ENCODE data around the gene GIT1. TPM values are rescaled to one million over a fixed set of nuclear protein-coding genes. Genes with fewer than 3 reads are reported as not detected.

Gene GIT1
- total and polyA plus RNA-seq, 9 of the 15 experiments (the other 6 are each of a cell fraction or from before 2014, with no cell fraction given): 0.35 to 35.3 (median 17.1) TPM

- Histone ChIP-seq H3K36me3 (ENCODE audit: control insufficient read depth, insufficient read depth, low read length) (no peaks in the 10 kb centered on the region), H2AFZ (ENCODE audit: low read depth, low read length) (peak overlapping the region; percentile 97; the same call in 1 of the 2 replicates), H3K9me1 (ENCODE audit: control insufficient read depth, insufficient read depth, low read length) (peaks cover 3% of the 10 kb centered on the region), H3K4me1 (replicated peaks in 1 of 2; ENCODE audit: control insufficient read depth in 2 of 2, insufficient read depth in 2 of 2, low read length in 2 of 2) (peaks cover 3 to 48% of the 10 kb centered on the region in 2 experiments; a peak in 4 of 5 replicates), H4K20me1 (replicated peaks; ENCODE audit: control insufficient read depth, insufficient read depth, low read length) (peaks cover under 1% of the 10 kb centered on the region; the same call in 1 of the 2 replicates), H3K4me3 (peak overlapping the region; percentile 57), H3K79me2 (ENCODE audit: control insufficient read depth, insufficient read depth, low read length) (no peaks in the 10 kb centered on the region), H3K27me3 (ENCODE audit: control insufficient read depth in 2 of 2, insufficient read depth in 2 of 2, low read length in 2 of 2) (no peaks in the 10 kb centered on the region; a peak in 1 of 5 replicates), H3K4me2 (ENCODE audit: insufficient read depth, low read length) (peak overlapping the region; percentile 78), H3K9ac (ENCODE audit: insufficient read depth in 1 of 2, low read depth in 2 of 2, low read length in 2 of 2) (peak overlapping the region; percentile 75 to 96; a peak in 3 of 4 replicates), H3K27ac (ENCODE audit: extremely low read depth, low read depth, low read length) (no peak overlapping the region), H3K9me3 (replicated peaks; ENCODE audit: control insufficient read depth, insufficient read depth, low read depth, low read length) (no peaks in the 10 kb centered on the region)
- POLR2A ChIA-PET: no interaction called here
- CTCF ChIA-PET (ENCODE audit: low intra/inter-chr PET ratio): interaction anchor here (1.5 kb wide), 1 partner anchor 197 kb away, joined by 3 read pairs; no protein-coding TSS in a partner anchor
- BruUV-seq (replicated peaks): no TSS peak
- FAIRE-seq (no peak), DNase-seq (ENCODE audit: extremely low read depth in 1 of 4, low spot score in 3 of 4) (peak; percentile 48 to 76 (median 64)), ATAC-seq (peak; percentile 56)
- TF ChIP-seq E2F6 (IDR thresholded peaks at IDR 0.05; ENCODE audit: borderline replicate concordance in 1 of 2, extremely low read depth in 1 of 2, insufficient read depth in 1 of 2, insufficient read length in 1 of 2, low read depth in 1 of 2, low read length in 1 of 2, poor library complexity in 1 of 2, severe bottlenecking in 1 of 2) (peak in 1 of 2 experiments; percentile 31), ZHX1 (conservative IDR thresholded peaks at IDR 0.05; ENCODE audit: low read length) (no peak)
- in situ Hi-C loops (cut with MboI) (no loop called here), intact Hi-C loops (cut with micrococcal nuclease) (no loop called here)
- 0% methylated on average over 6 of the region's 27 CpGs for WGBS (ENCODE audit: insufficient coverage, low coverage, missing lambda C conversion rate)
Observed at GRCh38 chr17:29567304-29567553, 22.2 kb downstream of the GIT1 start.

Data from K562 (cell line).